Medulla oblongata (tissue), 1 donor: ENCODE results near the gene PARVB.

Experiments
- DNase-seq: peaks from one replicate; pipeline ENCODE4 v3.0.0-alpha.2; 2015; ENCODE audit errors: extremely low spot score

PARVB gene

GRCh38 chr22:44214764-44215163 is 190.7 kb downstream of the PARVB start:
- DNase-seq = no peak

- no peak for DNase-seq
Measured at GRCh38 chr22:44215287-44215686, 191.2 kb downstream of the PARVB start.

- no peak for DNase-seq
Measured at GRCh38 chr22:44217346-44217745, 193.2 kb downstream of the PARVB start.

GRCh38 chr22:44218071-44218470 is 194.0 kb downstream of the PARVB start:
- no peak for DNase-seq

- DNase-seq = no peak
Measured at GRCh38 chr22:44219101-44219870, 195.2 kb downstream of the PARVB start.

- no peak for DNase-seq
Measured at GRCh38 chr22:44220727-44221680, 196.9 kb downstream of the PARVB start.

GRCh38 chr22:44221710-44222475 is 197.8 kb downstream of the PARVB start:
- DNase-seq = no peak
